Keratinocyte (primary cell): Measurements from ENCODE around the gene PHLPP2.

Experiments
- CTCF ChIP-seq, 3 experiments: IDR thresholded peaks in 1 of 3; conservative IDR thresholded peaks in 1 of 3; optimal IDR thresholded peaks in 1 of 3; 2 replicates in 2 of 3; 3 replicates in 1 of 3; pipeline versions ENCODE3 to v1.5.1; 2011; ENCODE audit warnings: low read length in 3 of 3, mild to moderate bottlenecking in 3 of 3, moderate library complexity in 2 of 3, control low read depth in 1 of 3, inconsistent platforms in 1 of 3; ENCODE audit not compliant: insufficient read depth in 2 of 3; ENCODE audit errors: extremely low read depth in 1 of 3
- EZH2 ChIP-seq: IDR thresholded peaks from one replicate; pipeline ENCODE4 v1.6.1; 2012; ENCODE audit warnings: inconsistent platforms, mild to moderate bottlenecking, low read length, moderate library complexity

- TF ChIP-seq EZH2, result no peak
- TF ChIP-seq CTCF (optimal IDR thresholded peaks at IDR 0.05 in 1 of 3, IDR thresholded peaks at IDR 0.05 in 1 of 3, conservative IDR thresholded peaks at IDR 0.05 in 1 of 3; ENCODE audit: extremely low read depth in 1 of 3, insufficient read depth in 2 of 3, low read length in 3 of 3), result no peak
These were observed 14.4 kb upstream of the PHLPP2 start for GRCh38 chr16:71738855-71739254.
